Upper lobe of right lung (tissue), 1 donor: ENCODE results near the gene SNCB. TPM values are rescaled to one million over a fixed set of nuclear protein-coding genes. Genes with fewer than 3 reads are reported as not detected.
A peak's percentile ranks its signal among the peaks of the same experiment; 100 is the strongest.

Source experiments
- ATAC-seq: fragments of 200-7000 bp; cut with Tn5 transposase; one replicate; pipeline ENCODE4 v1.9.1; 2020; ENCODE audit warnings: mild to moderate bottlenecking, moderate library complexity
- DNase-seq: peaks from one replicate; pipeline ENCODE4 v3.0.0-alpha.2; 2020
- H3K27ac ChIP-seq: fragments of 200-600 bp; one replicate; pipeline ENCODE4 v1.8.0; 2022
- H3K27me3 ChIP-seq: fragments of 200-600 bp; one replicate; pipeline ENCODE4 v1.8.0; 2022; ENCODE audit warnings: mild to moderate bottlenecking
- H3K36me3 ChIP-seq: fragments of 200-600 bp; one replicate; pipeline ENCODE4 v1.8.0; 2022
- H3K4me1 ChIP-seq: fragments of 200-600 bp; one replicate; pipeline ENCODE4 v1.8.0; 2022
- H3K4me3 ChIP-seq: fragments of 200-600 bp; one replicate; pipeline ENCODE4 v1.8.0; 2022; ENCODE audit warnings: mild to moderate bottlenecking
- H3K9me3 ChIP-seq: fragments of 200-600 bp; one replicate; pipeline ENCODE4 v1.8.0; 2022
- intact Hi-C: fragments of 100-400 bp; cut with DNase I; formaldehyde crosslinking; loops from one replicate; pipeline ENCODE4 v1.11.0; 2022
- total RNA-seq: library from RNA; stranded (reverse); fragmentation: NEBNext Ultra II Directional; extraction: Animal tissue kit (Norgen Biotek cat#: 25700); gene quantifications from one replicate; pipeline ENCODE4 v1.2.1, GENCODE V29; 2021
- TF ChIP-seq, protein P1 (sequence below): fragments of 200-600 bp; IDR thresholded peaks from one replicate; pipeline ENCODE4 v1.8.0; 2022; ENCODE audit warnings: antibody characterized with exemption
- donor health status: DM: no; HTN: yes; CAD: no; lungs with severe emphysema.

The SNCB gene
- total RNA-seq, 1 donor from 2014 or later = not detected

DNA sequence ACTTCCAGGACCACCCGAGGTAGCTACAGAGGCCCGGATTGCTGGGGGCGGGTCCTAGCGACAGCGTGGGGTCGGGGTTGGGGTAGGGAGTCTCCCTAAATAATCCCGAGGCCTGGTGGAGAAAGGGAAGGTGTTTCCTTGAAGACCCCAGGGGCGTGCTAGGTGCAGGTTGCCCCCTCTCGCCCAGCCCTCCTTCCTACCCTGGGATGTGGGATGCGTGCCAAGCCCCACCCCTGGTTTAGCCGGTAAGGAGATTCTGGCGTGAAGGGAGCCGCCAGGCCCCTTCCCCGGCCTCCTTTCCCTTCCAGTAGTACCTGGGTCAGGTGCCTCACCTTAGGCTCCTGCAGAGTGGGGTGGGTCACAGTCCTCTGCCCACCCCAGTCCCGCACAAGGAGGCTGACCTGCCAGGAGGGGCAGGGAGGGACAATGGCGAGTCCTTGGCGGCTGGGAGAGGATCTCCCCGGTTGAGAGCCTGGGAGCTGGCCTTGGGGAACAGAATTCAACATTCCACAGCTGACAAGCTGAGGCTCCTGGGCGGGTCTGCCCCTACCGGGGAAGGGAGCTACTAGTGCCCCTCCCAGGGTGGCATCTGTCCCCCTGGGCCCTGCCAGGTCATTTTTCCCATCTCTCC lies 17.6 kb upstream of the SNCB start:
- ATAC-seq (peak; percentile 2), DNase-seq (peak; percentile 85)
- H3K36me3 ChIP-seq = peaks cover 4% of the 10 kb centered on the region
- H3K9me3 ChIP-seq = no peaks in the 10 kb centered on the region
- peak overlapping the region; percentile 75 for H3K4me3 ChIP-seq
- peaks cover 15% of the 10 kb centered on the region for H3K4me1 ChIP-seq
- intact Hi-C loops = no loop called here
- H3K27ac ChIP-seq = peak overlapping the region; percentile 77
- TF ChIP-seq, protein P1, sequence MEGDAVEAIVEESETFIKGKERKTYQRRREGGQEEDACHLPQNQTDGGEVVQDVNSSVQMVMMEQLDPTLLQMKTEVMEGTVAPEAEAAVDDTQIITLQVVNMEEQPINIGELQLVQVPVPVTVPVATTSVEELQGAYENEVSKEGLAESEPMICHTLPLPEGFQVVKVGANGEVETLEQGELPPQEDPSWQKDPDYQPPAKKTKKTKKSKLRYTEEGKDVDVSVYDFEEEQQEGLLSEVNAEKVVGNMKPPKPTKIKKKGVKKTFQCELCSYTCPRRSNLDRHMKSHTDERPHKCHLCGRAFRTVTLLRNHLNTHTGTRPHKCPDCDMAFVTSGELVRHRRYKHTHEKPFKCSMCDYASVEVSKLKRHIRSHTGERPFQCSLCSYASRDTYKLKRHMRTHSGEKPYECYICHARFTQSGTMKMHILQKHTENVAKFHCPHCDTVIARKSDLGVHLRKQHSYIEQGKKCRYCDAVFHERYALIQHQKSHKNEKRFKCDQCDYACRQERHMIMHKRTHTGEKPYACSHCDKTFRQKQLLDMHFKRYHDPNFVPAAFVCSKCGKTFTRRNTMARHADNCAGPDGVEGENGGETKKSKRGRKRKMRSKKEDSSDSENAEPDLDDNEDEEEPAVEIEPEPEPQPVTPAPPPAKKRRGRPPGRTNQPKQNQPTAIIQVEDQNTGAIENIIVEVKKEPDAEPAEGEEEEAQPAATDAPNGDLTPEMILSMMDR = no peak
- H3K27me3 ChIP-seq = no peaks in the 10 kb centered on the region

DNA sequence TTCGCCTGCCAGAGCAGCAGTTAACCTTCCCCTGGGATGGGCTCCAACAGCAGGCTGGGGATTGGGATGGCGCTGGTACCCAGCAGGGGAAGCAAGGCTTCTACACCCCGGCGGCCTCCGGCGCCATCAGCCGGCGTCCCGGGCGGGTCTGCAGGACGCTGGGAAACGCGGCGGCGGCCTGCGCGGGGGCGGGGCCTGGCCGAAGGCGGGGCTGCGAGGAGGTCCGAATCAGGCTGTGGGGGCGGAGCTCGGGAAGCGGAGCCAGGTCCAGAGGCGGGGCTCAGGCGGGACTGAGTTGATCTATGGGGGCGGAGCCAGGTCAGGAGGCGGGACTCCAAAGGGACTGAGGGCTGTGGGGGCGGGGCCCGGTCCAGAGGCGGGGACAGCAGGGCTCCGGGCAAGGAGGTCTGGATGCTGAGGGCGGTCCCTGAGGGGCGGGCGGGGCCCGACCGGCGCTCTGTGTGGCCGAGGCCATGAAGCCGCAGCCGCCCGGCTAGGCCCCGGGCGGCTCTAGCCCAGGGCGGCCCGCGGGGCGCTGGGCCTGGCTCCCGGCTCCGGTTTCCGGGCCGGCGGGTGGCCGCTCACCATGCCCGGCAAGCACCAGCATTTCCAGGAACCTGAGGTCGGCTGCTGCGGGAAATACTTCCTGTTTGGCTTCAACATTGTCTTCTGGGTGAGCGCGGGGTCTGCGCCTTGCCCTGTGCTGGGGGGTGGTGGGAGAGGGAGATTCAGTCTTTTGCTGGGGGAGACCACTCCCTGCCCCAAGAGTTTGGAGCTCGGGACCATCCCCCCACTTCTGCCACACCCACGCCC lies 16.9 kb upstream of the SNCB start, which contains the start of gene TSPAN17:
TSS of gene TSPAN17 (plus strand) at position 455 of the 813 bp plus-strand sequence. CDS start at position 587, 132 bp downstream.
- H3K4me1 ChIP-seq = peaks cover 15% of the 10 kb centered on the region
- ATAC-seq (peak; percentile 98), DNase-seq (peak; percentile 100)
- intact Hi-C loops = no loop called here
- no peaks in the 10 kb centered on the region for H3K36me3 ChIP-seq
- peak within 1 kb of the TSS; percentile 75 for H3K4me3 ChIP-seq
- TF ChIP-seq, protein P1 = peak; percentile 25
- H3K27me3 ChIP-seq = no peaks in the 10 kb centered on the region
- H3K27ac ChIP-seq = peak within 1 kb of the TSS; percentile 77
- H3K9me3 ChIP-seq = no peaks in the 10 kb centered on the region

DNA sequence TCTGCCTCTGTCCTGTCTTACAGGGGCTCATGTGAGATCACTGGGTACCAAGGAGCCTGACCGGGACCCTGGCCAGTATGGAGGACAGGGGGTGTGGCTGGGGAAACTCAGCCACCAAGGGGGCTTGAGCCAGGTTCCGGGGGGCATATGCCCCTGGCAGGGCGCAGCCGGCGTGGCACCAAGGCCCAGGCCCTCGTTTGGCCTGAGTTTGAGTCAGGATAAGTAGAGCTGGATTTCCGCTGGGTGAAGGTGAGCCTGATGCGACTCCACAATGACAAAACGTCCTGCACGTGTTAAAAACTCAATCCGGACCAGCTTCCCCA lies 16.3 kb upstream of the SNCB start:
- no peaks in the 10 kb centered on the region for H3K36me3 ChIP-seq
- no peaks in the 10 kb centered on the region for H3K27me3 ChIP-seq
- H3K9me3 ChIP-seq = no peaks in the 10 kb centered on the region
- H3K27ac ChIP-seq = peak overlapping the region; percentile 45
- ATAC-seq = no peak
- no peak for DNase-seq
- peak overlapping the region; percentile 75 for H3K4me3 ChIP-seq
- TF ChIP-seq, protein P1 = no peak
- peaks cover 15% of the 10 kb centered on the region for H3K4me1 ChIP-seq
- intact Hi-C loops = no loop called here

DNA sequence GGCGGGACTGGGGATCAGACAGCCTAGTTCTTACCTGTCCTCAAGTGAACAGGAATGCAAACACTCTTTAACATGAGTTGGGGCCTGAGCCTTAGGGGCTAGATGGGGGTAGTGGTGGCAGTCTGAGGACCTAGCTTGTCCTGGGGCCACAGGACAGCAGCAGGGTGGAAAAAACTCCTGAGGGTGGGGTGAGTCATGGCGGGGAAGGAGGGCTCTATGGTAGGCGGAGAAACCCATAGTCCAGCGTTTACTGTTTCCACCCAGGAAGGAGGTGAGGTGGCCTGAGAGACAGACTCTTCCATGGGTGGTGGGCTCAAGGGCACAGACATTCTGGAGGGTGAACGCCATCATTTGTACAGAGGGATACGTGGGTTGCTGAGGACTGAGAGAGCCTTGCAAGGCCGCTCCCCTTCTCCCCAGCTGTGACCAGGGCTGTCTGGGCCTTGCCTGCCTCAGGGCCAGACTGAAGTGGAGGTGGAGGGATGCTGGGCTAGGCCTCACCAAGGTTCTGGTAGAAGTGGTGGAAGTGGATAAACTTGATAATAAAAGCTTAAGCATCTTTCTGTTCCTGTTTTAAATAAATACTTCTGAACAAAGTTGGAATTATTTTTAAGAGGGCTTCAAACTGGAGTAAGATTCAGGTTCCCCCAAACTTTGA lies 15.8 kb upstream of the SNCB start:
- TF ChIP-seq, protein P1 = no peak
- Histone ChIP-seq H3K4me3 (peak overlapping the region; percentile 75), H3K27ac (no peak overlapping the region), H3K36me3 (no peaks in the 10 kb centered on the region), H3K4me1 (peaks cover 15% of the 10 kb centered on the region), H3K9me3 (no peaks in the 10 kb centered on the region), H3K27me3 (no peaks in the 10 kb centered on the region)
- intact Hi-C loops = no loop called here
- no peak for DNase-seq
- ATAC-seq = no peak

DNA sequence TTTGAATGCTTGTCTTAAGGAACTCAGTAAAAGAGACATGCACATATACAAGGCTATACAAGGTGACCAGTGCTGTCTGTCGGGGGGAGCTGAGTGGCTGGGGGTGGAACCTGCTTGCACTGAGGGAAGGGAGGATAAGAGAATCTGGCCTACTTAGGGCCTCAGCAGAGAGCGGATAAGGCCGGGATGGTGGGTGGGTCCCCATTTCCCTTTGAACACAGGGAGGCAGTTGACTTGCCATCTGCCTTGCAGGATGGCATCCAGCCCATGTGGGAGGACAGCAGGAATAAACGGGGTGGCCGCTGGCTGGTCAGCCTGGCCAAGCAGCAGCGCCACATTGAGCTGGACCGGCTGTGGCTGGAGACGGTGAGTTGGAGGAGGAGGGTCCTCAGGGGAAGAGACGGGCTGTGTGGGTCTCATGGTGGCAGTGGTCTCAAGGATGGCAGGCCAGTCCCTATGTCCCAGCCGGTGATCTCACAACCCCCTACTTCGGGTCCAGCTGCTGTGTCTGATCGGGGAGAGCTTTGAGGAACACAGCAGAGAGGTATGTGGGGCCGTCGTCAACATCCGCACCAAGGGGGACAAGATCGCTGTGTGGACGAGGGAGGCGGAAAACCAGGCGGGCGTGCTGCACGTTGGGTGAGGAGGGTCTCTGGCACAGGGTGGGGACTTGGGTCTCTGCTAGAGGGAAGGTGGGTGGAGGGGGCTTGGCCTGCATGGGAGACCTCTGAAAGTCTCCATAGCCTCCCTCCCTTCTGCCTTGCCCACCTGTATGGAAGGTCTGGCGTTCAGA lies 14.7 kb upstream of the SNCB start:
- TF ChIP-seq, protein P1 = no peak
- ATAC-seq (no peak), DNase-seq (no peak)
- H3K27me3 ChIP-seq = no peaks in the 10 kb centered on the region
- no peaks in the 10 kb centered on the region for H3K36me3 ChIP-seq
- peaks cover 15% of the 10 kb centered on the region for H3K4me1 ChIP-seq
- no peak overlapping the region for H3K4me3 ChIP-seq
- no peaks in the 10 kb centered on the region for H3K9me3 ChIP-seq
- intact Hi-C loops = no loop called here
- H3K27ac ChIP-seq = no peak overlapping the region
